Stimulated activated naive CD8-positive, alpha-beta T cell treated with anti-CD3 and anti-CD28 coated beads, Interleukin-15, amount 100 ng/mL, for 72 hours (primary cell): ENCODE measurements around the gene DNAH17.

ENCODE experiments used
- ATAC-seq: fragments of 150-1000 bp; cut with Tn5 transposase; 2 replicates; pipeline ENCODE4 v1.10.0; 2021; ENCODE audit warnings: mild to moderate bottlenecking, moderate library complexity
- DNase-seq, 2 donors: peaks; one replicate each; pipeline ENCODE4 v3.0.0; 2021 to 2022
- H3K27ac Mint-ChIP-seq, 2 donors: one replicate each; pipeline ENCODE4 v1.8.0; 2022; ENCODE audit warnings: mild to moderate bottlenecking in 2 of 2, mixed read lengths in 2 of 2, moderate library complexity in 2 of 2
- H3K27me3 Mint-ChIP-seq: one replicate; pipeline ENCODE4 v1.8.0; 2022; ENCODE audit warnings: mixed read lengths
- H3K4me1 Mint-ChIP-seq: one replicate; pipeline ENCODE4 v1.8.0; 2022; ENCODE audit warnings: mild to moderate bottlenecking, mixed read lengths
- H3K4me3 Mint-ChIP-seq, 2 donors: one replicate each; pipeline ENCODE4 v1.8.0; 2022; ENCODE audit warnings: mild to moderate bottlenecking in 2 of 2, mixed read lengths in 2 of 2, moderate library complexity in 1 of 2
- H3K9me3 Mint-ChIP-seq, 2 donors: one replicate each; pipeline ENCODE4 v1.8.0; 2022; ENCODE audit warnings: mixed read lengths in 2 of 2

The DNAH17 gene

GRCh38 chr17:78462148-78462547, 115.0 kb downstream of the DNAH17 start:
- Mint-ChIP-seq H3K4me1 (no peaks in the 10 kb centered on the region), H3K27me3 (no peaks in the 10 kb centered on the region), H3K4me3 (no peak overlapping the region), H3K27ac (peak overlapping the region in 1 of 2 donors; percentile 59), H3K9me3 (no peaks in the 10 kb centered on the region)
- DNase-seq (no peak), ATAC-seq (no peak)

GRCh38 chr17:78461799-78462053, 115.5 kb downstream of the DNAH17 start:
- no peak for ATAC-seq
- Mint-ChIP-seq H3K27me3 (no peaks in the 10 kb centered on the region), H3K4me1 (no peaks in the 10 kb centered on the region)

GRCh38 chr17:78460951-78461798, 116.0 kb downstream of the DNAH17 start:
- no peak overlapping the region for H3K27ac Mint-ChIP-seq
- no peaks in the 10 kb centered on the region for H3K9me3 Mint-ChIP-seq
- ATAC-seq (no peak), DNase-seq (no peak)
- H3K4me1 Mint-ChIP-seq = no peaks in the 10 kb centered on the region
- no peak overlapping the region for H3K4me3 Mint-ChIP-seq
- no peaks in the 10 kb centered on the region for H3K27me3 Mint-ChIP-seq

More at GRCh38 chr17:78461799-78462053, 115.5 kb downstream of the DNAH17 start:
- Mint-ChIP-seq H3K4me3 (no peak overlapping the region), H3K27ac (no peak overlapping the region), H3K9me3 (no peaks in the 10 kb centered on the region)
- DNase-seq = no peak

- H3K4me3 Mint-ChIP-seq = no peak overlapping the region
- H3K27ac Mint-ChIP-seq = no peak overlapping the region
- ATAC-seq (no peak), DNase-seq (no peak)
- no peaks in the 10 kb centered on the region for H3K4me1 Mint-ChIP-seq
- H3K9me3 Mint-ChIP-seq = no peaks in the 10 kb centered on the region
- H3K27me3 Mint-ChIP-seq = no peaks in the 10 kb centered on the region
Measured at GRCh38 chr17:78460176-78460675, 117.0 kb downstream of the DNAH17 start.

DNA sequence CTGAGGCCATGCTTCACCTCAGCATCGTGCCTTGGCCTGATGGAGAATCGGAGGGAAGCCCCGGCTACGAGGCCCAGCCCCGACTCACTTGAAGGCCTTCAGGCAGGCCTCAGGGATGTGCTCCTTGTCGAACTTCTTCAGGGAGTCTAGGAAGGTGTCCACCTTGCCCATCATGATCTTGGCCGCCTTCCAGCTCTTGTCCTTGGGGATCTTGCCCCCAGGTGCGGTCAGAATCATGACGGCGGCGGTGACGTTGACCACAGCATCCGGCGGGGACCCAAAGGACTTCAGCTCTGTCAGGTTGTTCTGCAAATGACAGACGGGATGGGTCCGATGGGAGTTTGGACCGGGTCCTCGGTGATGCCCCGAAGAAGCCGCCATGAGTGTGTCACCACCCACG, 117.5 kb downstream of the DNAH17 start:
- no peak for DNase-seq
- Mint-ChIP-seq H3K9me3 (no peaks in the 10 kb centered on the region), H3K4me1 (no peaks in the 10 kb centered on the region), H3K27ac (no peak overlapping the region), H3K4me3 (no peak overlapping the region), H3K27me3 (no peaks in the 10 kb centered on the region)
- ATAC-seq = no peak

GRCh38 chr17:78458736-78459335, 118.4 kb downstream of the DNAH17 start:
- Mint-ChIP-seq H3K27ac (peak overlapping the region in 1 of 2 donors; percentile 19), H3K9me3 (no peaks in the 10 kb centered on the region), H3K27me3 (no peaks in the 10 kb centered on the region), H3K4me3 (no peak overlapping the region), H3K4me1 (no peaks in the 10 kb centered on the region)
- DNase-seq (no peak), ATAC-seq (no peak)

- no peak for ATAC-seq
- H3K9me3 Mint-ChIP-seq = no peaks in the 10 kb centered on the region
- H3K27me3 Mint-ChIP-seq = no peaks in the 10 kb centered on the region
- H3K4me1 Mint-ChIP-seq = no peaks in the 10 kb centered on the region
- no peak overlapping the region for H3K27ac Mint-ChIP-seq
- H3K4me3 Mint-ChIP-seq = no peak overlapping the region
- DNase-seq = no peak
Measured at GRCh38 chr17:78458091-78458490, 119.1 kb downstream of the DNAH17 start.

DNA sequence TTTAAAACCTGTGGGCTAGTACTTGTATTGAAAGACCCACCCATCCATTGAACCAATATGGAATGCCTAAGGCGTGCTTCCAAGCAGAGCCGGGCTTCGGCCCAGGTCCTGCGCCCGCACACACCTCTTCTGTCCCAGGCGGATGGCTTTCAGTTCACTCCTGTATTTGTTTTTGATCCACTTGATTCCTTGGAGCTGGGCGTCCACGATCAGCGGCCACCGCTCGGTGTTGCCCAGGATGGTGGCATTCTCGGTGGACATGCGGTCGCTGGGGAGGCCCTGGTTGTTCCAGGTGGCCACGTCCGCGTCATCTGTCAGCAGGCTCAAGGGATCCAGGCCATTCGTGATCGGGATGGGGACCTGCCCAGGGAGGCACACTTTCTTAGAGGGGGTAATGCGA, 122.8 kb downstream of the DNAH17 start:
- Mint-ChIP-seq H3K4me3 (no peak overlapping the region), H3K27me3 (no peaks in the 10 kb centered on the region), H3K4me1 (peaks cover 7% of the 10 kb centered on the region), H3K9me3 (no peaks in the 10 kb centered on the region), H3K27ac (no peak overlapping the region)
- ATAC-seq (no peak), DNase-seq (no peak)

- peaks cover 7% of the 10 kb centered on the region for H3K4me1 Mint-ChIP-seq
- DNase-seq = no peak
- peak overlapping the region in 1 of 2 donors; percentile 55 for H3K27ac Mint-ChIP-seq
- H3K4me3 Mint-ChIP-seq = no peak overlapping the region
- H3K27me3 Mint-ChIP-seq = no peaks in the 10 kb centered on the region
- H3K9me3 Mint-ChIP-seq = no peaks in the 10 kb centered on the region
- no peak for ATAC-seq
Measured at GRCh38 chr17:78451753-78452152, 125.4 kb downstream of the DNAH17 start.

DNA sequence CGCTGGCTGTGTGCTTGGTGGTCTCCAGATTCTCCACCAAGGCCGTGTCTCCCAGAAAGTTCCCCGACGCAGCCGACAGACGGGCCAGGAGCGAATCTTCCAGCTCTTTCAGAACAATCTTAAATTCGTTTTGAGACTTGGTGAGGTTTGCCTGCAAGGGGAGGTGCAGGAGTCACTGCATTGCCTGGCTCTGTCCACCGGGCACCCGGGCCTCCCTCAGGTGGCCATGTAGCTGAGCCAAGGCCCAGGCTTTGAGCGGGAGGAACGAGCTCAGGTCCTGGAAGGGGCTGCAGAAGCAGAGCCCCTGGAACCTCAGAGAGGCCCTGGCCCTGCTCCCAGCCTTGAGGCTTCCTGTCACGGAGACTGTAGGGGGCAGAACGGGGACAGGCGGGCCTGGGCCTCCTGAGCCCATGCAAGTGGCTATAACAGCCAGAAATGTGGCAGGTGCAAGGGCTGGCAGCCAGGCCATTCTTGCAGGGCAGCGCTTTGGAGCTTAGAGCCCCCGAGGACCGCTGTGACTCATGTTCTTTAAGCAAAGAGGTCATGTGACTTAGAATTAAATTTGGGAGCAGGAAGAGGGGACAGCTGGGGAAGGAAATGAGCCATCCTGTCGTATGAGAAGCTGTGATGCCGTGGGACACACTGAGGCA, 126.4 kb downstream of the DNAH17 start:
- Mint-ChIP-seq H3K27me3 (no peaks in the 10 kb centered on the region), H3K27ac (no peak overlapping the region), H3K4me1 (peaks cover 7% of the 10 kb centered on the region), H3K4me3 (no peak overlapping the region), H3K9me3 (no peaks in the 10 kb centered on the region)
- no peak for DNase-seq
- no peak for ATAC-seq

GRCh38 chr17:78449983-78450595, 127.1 kb downstream of the DNAH17 start:
- no peak overlapping the region for H3K4me3 Mint-ChIP-seq
- no peaks in the 10 kb centered on the region for H3K27me3 Mint-ChIP-seq
- ATAC-seq (no peak), DNase-seq (no peak)
- H3K27ac Mint-ChIP-seq = no peak overlapping the region
- no peaks in the 10 kb centered on the region for H3K9me3 Mint-ChIP-seq
- peaks cover 7% of the 10 kb centered on the region for H3K4me1 Mint-ChIP-seq

DNA sequence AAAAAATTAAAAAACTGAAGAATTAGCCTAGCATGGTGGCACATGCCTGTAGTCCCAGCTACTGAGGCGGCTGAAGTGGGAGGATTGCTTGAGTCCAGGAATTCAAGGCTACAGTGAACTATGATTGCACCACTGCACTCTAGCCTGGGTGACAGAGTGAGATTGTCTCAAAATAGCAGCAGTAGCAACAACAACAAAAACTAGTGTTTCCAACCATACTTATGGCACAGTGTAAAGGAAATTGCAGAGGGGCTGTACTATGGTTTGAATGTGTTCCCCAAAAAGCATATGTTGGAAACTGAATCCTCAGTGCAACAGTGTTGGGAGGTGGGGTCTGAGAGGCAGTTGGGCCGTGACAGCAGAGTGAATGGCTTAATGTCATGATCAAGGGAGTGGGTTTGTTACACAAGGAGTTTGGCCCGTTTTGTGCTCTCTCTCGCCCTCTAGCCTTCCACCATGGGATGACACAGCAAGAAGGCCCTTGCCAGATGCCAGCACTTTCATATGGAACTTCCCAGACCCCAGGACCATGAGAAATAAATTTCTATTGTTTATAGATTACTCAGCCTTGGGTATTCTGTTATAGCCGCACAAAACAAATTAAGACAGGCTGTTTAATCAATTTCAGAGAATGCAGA, 128.7 kb downstream of the DNAH17 start:
- DNase-seq (no peak), ATAC-seq (no peak)
- peaks cover 7% of the 10 kb centered on the region for H3K4me1 Mint-ChIP-seq
- no peaks in the 10 kb centered on the region for H3K9me3 Mint-ChIP-seq
- no peak overlapping the region for H3K27ac Mint-ChIP-seq
- H3K4me3 Mint-ChIP-seq = no peak overlapping the region
- no peaks in the 10 kb centered on the region for H3K27me3 Mint-ChIP-seq

DNA sequence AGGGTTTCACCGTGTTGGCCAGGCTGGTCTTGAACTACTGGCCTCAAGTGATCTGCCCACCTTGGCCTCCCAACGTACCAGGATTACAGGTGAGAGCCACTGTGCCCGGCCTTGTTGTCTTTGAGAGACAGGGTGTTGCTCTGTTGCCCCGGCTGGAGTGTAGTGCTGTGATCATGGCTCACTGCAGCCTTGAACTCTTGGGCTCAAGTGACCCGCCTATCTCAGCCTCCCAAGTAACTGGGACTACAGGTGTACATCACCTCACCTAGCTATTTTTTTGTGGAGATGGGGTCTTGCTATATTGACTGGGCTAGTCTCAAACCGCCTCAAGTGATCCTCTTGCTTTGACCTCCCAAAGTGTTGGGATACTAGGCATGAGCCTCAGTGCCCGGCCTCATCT, 130.4 kb downstream of the DNAH17 start:
- Mint-ChIP-seq H3K9me3 (no peaks in the 10 kb centered on the region), H3K4me1 (peaks cover 7% of the 10 kb centered on the region), H3K4me3 (no peak overlapping the region), H3K27me3 (no peaks in the 10 kb centered on the region), H3K27ac (no peak overlapping the region)
- no peak for ATAC-seq
- DNase-seq = no peak

DNA sequence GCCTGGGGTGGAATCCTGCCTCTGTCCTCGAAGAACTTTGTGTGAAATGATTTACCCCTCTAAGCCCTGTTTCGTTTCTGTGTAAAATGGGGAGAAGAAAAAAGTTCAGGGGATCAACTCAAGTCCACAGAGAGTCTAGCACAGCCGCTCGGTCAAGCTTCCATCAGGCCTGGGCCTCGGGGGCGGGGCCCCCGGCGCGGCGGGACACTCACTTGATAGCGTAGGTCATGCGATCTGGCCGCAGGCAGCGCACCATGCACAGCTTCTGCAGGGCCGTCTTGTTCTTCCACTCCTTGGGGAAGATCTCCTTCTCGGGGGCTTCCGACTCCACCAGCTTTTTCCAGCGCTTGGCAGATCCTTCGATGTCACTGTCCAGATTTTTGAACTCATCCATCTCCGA, 132.8 kb downstream of the DNAH17 start:
- no peaks in the 10 kb centered on the region for H3K4me1 Mint-ChIP-seq
- ATAC-seq (no peak), DNase-seq (no peak)
- H3K4me3 Mint-ChIP-seq = no peak overlapping the region
- H3K27ac Mint-ChIP-seq = no peak overlapping the region
- H3K27me3 Mint-ChIP-seq = no peaks in the 10 kb centered on the region
- H3K9me3 Mint-ChIP-seq = no peaks in the 10 kb centered on the region

DNA sequence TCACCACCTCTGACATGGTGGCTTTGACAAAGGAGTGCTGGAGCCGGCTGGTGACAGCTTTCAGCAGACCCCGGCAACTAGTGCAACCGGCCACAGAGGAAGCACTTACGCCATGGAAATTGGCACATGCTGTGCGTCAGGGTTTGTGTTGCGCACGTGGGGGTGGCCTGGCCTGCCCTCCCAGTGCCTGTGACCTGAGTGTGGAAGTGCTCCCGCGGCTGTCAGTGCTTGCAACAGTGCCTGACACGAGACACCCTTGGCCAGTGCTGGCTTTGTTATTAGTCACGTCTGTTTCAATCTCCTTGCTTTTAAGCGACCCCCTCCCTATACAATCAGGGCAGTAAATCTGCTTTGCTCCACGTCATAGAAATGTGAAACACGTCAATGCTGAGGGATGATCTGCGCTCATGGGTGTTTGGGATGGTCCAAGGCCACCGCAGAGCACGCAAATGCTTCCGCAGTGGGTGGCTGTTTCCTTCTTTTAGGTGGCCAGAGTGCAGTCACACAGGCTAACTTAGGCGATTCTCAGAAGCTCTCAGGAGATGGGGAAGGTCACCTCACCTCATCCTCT, 134.5 kb downstream of the DNAH17 start:
- Mint-ChIP-seq H3K4me3 (no peak overlapping the region), H3K27me3 (no peaks in the 10 kb centered on the region), H3K27ac (no peak overlapping the region), H3K9me3 (peaks cover 5 to 6% of the 10 kb centered on the region in 2 donors), H3K4me1 (no peaks in the 10 kb centered on the region)
- DNase-seq (no peak), ATAC-seq (no peak)
